HK-2 (cell line): ENCODE measurements around the gene FRS2.

Source experiments
- DNase-seq: peaks from one replicate; pipeline ENCODE4 v3.0.0-alpha.2; 2018; ENCODE audit not compliant: unreplicated experiment

The FRS2 gene

DNA sequence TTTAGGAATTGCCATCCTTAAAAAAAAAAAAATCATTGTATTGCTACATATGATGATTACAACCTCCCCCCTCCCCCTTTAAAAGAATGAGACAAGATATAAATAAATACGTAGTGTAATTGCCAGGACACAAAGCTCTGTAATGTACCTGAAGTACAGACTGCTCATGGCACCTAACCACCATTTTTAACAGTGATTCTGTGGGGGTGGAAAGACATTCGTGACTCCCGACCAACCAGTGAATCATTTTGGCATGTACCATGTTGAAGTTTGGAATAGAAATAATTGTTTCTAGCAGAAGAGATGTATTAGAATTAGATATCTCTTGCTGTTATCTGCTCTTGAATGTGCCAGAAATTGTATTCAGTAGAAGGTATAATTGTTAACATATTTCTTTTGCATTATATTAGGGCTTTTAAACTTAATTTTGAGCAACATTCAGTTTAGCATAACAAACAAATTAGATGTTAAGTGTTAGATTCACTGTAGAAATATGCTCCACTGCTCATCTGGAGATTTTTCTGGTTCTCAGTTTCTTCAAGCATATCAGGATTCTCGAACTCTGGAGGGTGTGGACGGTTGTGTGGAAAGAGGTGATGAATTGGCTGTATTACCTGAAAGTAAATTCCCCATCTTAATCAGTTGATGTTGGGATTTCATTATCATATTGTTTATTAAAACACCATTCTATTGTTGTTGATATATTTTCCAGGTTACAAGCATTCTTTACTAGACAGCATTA lies 31.1 kb downstream of the FRS2 start:
- DNase-seq = no peak

DNA sequence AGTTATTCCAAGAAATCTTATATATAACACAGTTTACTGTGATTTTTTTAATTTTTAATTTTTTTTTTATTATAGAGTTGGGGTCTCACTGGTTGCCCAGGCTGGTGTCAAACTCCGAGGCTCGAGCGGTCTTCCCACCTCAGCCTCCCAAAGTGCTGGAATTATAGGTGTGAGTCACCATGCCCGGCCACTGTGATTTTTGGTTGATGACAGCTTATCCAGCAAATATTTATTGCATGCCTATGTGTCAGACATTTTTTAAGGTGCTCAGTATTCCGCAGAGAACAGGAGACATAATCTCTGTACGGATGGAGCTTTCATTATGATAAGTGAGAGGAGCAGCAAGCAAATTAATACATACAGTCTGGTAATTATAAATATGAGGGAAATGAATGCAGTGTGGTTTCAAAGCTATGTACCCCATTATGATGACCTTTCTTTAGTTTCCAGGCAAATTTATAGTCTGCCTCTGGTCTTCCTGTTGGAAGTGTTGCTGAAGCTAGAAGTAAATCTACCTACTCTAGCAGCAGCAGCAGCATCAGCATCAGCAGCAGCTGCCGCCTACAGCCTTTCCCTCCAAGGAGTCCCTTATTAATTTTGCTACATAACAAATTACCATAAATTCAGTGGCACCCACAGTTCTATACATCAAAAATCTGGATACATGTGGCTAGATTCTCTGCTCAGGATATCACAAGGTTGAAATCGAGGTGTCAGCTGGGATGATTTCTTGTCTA lies 32.3 kb downstream of the FRS2 start:
- peak; percentile 43 for DNase-seq

- no peak for DNase-seq
Observed at GRCh38 chr12:69508091-69508490, 37.9 kb downstream of the FRS2 start.

GRCh38 chr12:69508621-69509020 lies 38.4 kb downstream of the FRS2 start:
- DNase-seq = no peak

- no peak for DNase-seq
Observed at GRCh38 chr12:69509308-69509736, 39.1 kb downstream of the FRS2 start.

- no peak for DNase-seq
Observed at GRCh38 chr12:69509904-69510827, 40.0 kb downstream of the FRS2 start.

DNA sequence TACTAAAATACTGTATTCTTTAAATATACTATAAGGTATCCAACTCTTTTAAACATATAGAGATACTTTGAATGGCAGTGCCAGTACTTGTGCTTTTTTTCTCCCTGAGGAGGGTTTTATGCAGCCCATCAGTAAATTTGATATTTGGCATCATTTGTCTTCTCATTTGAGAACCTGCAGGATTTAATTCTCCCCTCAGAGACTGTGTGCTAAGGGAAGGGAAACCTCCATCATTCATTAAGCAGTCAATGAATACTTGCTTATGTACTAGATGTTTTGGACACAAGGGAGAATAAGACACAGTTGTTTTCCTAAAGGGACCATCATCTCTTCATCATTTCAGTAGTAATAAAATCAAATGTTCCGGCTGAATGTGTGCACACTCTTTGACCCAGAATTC lies 40.8 kb downstream of the FRS2 start:
- DNase-seq = no peak

- no peak for DNase-seq
Observed at GRCh38 chr12:69511469-69512267, 41.5 kb downstream of the FRS2 start.

DNA sequence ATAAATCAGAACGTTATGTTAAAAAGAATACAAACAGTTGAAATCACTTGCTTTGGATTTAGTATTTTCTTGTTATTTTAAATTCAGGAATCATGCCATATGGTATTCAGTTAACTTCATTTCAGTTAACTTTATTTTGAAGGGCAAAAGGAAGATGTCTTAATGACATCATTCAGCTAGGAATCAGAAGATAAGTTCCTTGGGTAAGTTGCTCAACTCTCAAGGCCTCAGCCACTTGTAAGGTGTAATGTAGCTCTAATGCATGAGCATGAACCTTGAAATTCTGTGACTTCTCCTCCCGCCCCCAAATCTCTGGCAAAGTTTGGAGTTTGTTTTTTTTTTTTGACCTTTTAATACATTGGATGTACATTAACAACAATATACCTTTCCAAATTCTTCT lies 42.6 kb downstream of the FRS2 start:
- DNase-seq = no peak

DNA sequence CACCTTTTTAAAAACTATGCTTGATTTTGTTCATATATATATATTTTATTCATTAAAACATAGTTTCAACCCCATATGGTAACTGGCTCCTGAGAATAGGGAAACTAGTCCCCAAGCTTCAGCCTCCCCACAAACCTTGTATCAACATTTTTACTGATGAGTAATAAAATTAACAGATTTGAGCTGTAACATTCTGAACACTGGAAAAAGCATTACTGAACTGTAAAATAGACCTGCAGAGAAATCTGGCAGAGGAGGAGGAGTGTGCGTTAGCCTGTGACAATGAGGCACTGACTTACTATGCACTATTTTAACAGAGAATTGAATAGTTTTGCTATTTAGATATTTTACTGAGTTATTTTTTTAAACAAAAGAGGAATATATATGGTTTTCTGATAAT lies 43.1 kb downstream of the FRS2 start:
- DNase-seq = no peak

DNA sequence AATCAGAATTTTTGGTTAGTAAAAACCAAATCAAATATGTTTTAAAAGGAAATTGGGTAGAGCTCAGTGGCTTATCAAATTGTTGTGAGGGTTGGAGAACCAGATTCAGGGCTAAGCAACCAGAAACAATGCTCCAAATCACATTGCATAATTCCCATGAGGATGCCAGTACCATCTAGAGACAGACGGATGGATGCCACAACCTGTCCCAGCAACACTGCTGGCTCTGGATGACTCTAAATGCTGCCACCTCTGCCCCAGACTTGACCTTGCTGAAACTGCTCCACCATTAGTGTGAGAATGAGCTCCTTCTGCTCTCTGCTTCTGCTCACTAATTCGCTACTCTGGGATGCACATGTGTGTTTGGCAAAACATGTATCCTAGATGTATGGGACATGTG lies 43.9 kb downstream of the FRS2 start:
- DNase-seq = no peak

DNA sequence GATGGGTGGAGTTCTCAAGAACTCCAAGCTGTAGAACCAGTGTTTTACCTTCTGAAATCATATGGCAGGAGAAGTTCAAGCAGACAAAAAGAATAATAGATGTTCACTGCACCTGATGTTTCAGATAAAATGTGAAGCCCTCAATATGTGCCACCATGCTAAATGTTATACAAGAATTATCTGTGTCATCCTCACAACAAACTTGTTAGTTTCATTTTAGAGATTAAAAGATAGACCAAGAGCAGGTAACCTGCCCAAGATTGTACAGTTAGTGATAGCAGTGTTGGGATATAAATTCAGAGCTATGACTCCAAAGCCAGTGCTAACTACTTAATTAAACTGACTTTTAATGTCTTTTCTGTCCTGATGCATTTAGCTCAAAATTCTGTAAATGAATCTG lies 44.7 kb downstream of the FRS2 start:
- no peak for DNase-seq

DNA sequence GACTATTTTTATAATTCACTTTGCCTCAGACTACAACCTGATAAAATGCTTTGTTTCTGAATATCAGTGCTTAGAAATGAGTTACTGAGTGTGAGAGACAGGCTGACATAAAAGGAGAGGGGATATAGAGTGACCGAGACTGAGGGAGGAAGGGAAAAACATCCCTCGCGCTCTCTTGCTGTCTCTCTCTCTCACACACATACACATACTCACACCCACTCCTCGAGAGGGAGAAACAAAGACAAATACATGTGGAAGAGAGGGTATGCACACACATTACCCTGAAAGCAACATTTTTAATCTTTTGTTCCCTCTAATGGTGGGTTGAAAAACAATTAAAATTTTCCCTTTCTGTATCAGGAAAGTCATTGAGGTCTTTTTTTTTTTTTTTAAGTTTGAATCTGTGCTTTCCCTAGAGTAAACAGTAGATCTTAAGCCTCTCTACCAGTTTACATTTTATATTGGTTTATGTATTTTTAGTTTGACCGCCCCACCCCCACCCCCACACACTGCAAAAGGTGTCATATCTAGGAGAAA lies 45.3 kb downstream of the FRS2 start:
- DNase-seq = no peak

- no peak for DNase-seq
Observed at GRCh38 chr12:69516950-69517349, 46.8 kb downstream of the FRS2 start.

DNA sequence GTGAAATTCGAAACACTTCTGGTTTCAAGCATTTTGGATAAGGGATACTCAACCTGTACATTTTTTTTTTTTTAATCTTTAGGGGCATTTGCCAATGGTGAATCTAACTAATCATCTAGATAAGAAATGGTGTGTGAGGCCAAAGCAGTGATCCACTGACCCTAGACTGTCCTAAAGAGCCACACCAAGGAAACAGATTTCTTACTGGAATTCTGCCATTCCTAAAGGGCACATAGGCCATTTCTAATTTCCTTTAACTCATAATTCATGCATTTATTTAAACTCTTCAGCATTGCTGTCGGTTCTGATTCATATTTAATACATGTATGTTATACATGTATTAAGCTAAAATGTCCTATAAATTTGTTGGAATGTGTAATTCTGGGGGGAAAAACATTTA lies 47.2 kb downstream of the FRS2 start:
- DNase-seq = no peak

- no peak for DNase-seq
Observed at GRCh38 chr12:69519871-69520270, 49.7 kb downstream of the FRS2 start.

DNA sequence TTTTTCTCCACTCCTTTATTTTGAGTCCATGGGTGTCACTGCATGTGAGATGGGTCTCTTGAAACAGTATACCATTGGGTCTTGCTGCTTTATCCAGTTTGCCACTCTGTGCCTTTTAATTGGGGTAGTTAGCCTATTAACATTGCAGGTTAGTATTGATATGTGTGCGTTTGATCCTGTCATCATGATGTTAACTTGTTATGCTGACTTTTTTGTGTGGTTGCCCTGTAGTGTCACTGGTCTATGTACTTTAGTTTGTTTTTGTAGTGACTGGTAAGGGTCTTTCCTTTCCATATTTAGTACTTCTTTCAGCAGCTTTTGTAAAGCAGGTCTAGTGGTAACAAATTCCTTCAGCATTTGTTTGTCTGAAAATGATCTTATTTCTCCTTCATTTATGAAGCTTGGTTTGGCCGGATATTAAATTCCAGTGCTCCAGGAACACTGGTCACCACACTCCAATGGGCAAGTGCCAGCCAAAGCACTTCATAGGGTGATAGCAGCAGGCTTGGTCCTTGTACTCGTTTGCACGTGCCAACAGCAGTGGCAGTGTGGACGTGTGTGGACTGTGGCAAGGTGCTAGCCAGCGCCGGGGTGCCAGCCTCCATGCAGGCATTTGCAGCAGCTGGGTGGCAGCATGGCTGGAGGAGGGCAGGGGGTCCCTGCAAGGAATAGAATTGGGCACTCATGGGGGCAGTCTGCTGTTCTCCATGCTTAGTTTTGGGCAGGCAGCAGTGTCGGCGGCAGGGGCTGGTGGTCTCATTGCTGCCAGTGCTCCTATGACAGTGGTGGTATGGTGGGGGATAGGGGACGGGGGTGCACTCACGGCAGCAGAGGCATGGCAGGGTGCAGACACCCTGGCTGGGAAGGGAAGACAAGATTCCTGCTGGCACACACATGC lies 53.5 kb downstream of the FRS2 start:
- DNase-seq = no peak

- no peak for DNase-seq
Observed at GRCh38 chr12:69524331-69524630, 54.1 kb downstream of the FRS2 start.

- DNase-seq = no peak
Observed at GRCh38 chr12:69524755-69525469, 54.7 kb downstream of the FRS2 start.
